ENCODE results near the gene CYB5A.

CYB5A gene

DNA sequence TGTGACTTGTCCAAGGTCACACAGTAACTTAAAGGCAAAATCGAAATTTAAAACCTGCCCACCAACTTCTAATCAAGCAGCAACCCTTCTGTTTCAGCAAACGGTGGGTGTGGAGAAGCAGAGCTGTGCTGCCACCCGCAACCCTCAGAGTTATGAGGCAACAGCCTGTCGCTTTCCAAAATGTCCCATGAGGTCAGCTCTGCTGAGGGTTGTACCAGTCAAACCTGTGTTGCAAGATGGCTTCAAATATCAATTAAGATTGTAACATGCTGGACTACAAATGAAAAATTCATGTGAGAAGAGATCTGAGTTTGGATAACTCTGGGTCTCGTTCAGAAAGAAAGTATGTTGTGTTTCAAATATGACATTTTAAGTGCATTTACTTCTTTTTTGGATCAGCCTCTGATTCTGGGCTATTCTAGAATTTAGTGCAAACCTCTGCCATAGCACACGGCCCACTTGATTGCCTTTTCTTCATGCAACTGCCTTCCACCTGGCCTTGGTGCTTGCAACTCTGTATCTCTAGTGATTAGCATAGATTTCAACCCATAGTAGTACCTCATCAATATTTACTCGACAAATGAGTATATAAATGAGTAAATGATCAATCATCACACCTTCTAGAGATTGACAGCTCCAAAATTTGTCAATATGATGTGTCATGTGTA is 74.2 kb downstream of the CYB5A start:
- Mint-ChIP-seq H3K4me1 (no peaks in the 10 kb centered on the region), H3K36me3 (no peaks in the 10 kb centered on the region), H3K27ac (no peak overlapping the region), H3K9me3 (no peaks in the 10 kb centered on the region), H3K4me3 (no peak overlapping the region), H3K27me3 (peaks cover 12 to 29% of the 10 kb centered on the region in 2 donors)
- DNase-seq (no peak), ATAC-seq (replicated peaks) (no peak)

DNA sequence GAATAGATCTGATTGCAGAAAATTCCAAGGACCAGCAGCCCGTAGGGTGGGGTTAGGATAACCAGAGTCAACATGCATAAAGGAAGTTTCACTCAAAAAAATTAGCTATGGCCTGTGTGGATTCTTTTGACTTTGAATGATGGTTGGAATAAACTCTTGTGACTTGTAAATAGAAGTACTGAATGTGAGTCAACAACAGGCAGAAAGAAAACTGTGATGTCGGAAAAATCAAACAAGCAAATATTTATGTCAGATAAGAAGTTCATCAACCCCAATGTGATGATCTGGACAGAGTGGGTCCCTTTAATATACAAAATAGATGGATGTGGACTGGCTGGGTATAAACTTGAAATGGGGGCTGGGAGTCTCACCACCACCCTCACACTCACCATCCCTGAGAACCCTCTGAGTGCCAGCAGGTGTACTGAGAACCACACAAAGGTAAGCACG is 75.1 kb downstream of the CYB5A start:
- Mint-ChIP-seq H3K9me3 (no peaks in the 10 kb centered on the region), H3K27me3 (peaks cover 12 to 38% of the 10 kb centered on the region in 2 donors), H3K27ac (no peak overlapping the region), H3K4me1 (no peaks in the 10 kb centered on the region), H3K4me3 (no peak overlapping the region), H3K36me3 (no peaks in the 10 kb centered on the region)
- DNase-seq = no peak
- ATAC-seq (replicated peaks) = no peak

DNA sequence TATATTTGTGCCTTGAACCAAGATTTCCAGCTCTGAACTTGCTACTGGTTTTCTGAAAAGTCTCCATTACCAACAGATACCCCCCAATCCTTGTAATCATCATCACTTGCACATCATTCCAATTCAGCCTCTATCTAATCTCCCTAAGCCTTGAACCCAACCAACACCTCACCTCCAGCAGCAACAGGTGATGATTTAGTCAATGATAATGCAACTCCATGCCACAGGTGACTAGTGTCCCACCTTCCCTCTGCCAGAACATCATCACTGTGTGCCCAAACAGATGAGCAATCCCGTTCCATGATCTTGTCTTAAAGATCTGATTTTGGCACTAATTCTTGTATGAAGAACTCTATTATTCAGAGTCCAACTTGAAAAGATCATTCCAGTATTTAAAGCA is 75.9 kb downstream of the CYB5A start:
- DNase-seq = no peak
- Mint-ChIP-seq H3K9me3 (no peaks in the 10 kb centered on the region), H3K36me3 (no peaks in the 10 kb centered on the region), H3K4me1 (no peaks in the 10 kb centered on the region), H3K27me3 (peaks cover 12 to 38% of the 10 kb centered on the region in 2 donors), H3K27ac (no peak overlapping the region), H3K4me3 (no peak overlapping the region)
- no peak for ATAC-seq (replicated peaks)

DNA sequence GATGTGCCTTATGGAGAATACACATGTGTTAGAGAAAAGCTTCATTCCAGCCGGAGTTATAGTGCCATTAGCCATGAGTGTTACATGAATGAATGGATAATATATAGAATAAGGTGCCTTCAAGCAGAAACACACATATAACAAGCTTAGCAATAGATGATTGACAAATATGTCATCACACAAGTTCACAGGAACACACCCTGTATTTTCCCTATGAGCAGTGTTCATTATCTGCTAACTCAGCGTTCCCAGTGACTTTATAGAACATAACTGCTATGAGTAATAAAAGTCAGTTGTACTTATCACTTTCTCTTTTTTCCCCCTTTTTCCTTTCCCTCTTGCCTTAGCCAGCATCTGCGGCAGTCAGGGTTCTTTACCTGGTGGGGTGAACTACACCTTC is 78.3 kb downstream of the CYB5A start:
- peaks cover 12 to 38% of the 10 kb centered on the region in 2 donors for H3K27me3 Mint-ChIP-seq
- no peak for DNase-seq

DNA sequence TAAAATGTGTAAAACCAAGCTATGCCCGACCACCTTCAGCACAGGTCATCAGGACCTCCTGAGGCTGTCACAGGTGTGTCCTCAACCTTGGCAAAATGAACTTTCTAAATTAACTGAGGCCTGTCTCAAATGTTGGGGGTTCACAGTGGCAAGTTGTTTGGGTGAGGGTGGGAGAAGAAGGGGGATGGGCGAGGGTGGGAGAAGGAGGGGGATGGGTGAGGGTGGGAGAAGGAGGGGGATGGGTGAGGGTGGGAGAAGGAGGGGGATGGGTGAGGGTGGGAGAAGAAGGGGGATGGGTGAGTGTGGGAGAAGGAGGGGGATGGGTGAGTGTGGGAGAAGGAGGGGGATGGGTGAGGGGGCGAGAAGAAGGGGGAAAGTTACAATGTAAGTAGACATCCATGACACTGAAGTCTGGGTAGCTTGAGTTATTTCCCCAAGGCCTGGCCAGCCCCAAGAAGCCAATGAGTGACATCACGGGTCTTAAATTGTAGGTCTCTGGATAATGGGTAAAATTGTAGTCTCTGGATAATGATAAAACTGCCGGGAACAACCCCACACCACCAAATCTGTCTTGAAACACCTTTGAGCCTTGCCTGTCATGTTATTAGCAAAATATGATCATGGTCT is 87.1 kb downstream of the CYB5A start:
- ATAC-seq (replicated peaks) = no peak
- Mint-ChIP-seq H3K27ac (no peak overlapping the region), H3K27me3 (no peaks in the 10 kb centered on the region), H3K36me3 (no peaks in the 10 kb centered on the region), H3K4me3 (no peak overlapping the region), H3K4me1 (no peaks in the 10 kb centered on the region), H3K9me3 (no peaks in the 10 kb centered on the region)
- no peak for DNase-seq

More for the DNA sequence above, 78.3 kb downstream of the CYB5A start:
- Mint-ChIP-seq H3K9me3 (no peaks in the 10 kb centered on the region), H3K36me3 (no peaks in the 10 kb centered on the region), H3K4me3 (no peak overlapping the region), H3K4me1 (no peaks in the 10 kb centered on the region), H3K27ac (no peak overlapping the region)
- no peak for ATAC-seq (replicated peaks)

DNA sequence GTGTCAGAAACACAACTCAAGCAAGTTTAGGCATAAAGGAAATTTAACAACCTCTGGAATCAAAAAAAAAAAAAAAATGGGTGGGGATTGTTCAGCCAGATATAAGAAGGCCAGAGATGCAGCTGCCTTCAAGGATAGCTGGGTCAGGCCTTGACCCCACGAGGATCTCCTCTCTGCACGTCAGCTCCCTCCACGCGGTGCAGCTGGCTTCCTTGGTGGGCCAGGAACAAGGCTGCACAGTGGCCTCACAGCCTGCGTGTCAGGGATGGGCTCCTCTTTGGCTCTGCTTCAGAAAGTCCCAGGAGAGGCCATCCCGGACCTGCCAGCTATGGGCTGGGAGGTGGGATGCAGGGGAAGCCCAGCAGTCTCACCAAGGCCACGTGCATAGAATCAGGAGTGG is 88.0 kb downstream of the CYB5A start:
- Mint-ChIP-seq H3K36me3 (no peaks in the 10 kb centered on the region), H3K9me3 (no peaks in the 10 kb centered on the region), H3K4me1 (no peaks in the 10 kb centered on the region), H3K27ac (no peak overlapping the region), H3K27me3 (no peaks in the 10 kb centered on the region), H3K4me3 (no peak overlapping the region)
- ATAC-seq (replicated peaks) (no peak), DNase-seq (no peak)

Data from stimulated activated naive B cell treated with anti-CD40 and anti-IgM and Interleukin-4, amounts not matched to agents 10 μg/mL and 1 μg/mL and 100 μg/mL, for 72 hours (primary cell).